GM11168 (cell line): Measurements from ENCODE around the gene CCBE1.
"Not testable (repeated sequence)": the region's sequence is repeated elsewhere in the genome, so short reads cannot be mapped to it uniquely, and the experiment has no call there.

ENCODE experiments used
- in situ Hi-C: fragments of 300-500 bp; cut with MboI; formaldehyde crosslinking; loops from one replicate; pipeline ENCODE4 v1.12.0; 2022; ENCODE audit warnings: low sequenced_read_pairs; ENCODE audit not compliant: unreplicated experiment

Gene CCBE1

GRCh38 chr18:59553273-59553870 is 143.9 kb downstream of the CCBE1 start:
- in situ Hi-C loops, result no loop called here

DNA sequence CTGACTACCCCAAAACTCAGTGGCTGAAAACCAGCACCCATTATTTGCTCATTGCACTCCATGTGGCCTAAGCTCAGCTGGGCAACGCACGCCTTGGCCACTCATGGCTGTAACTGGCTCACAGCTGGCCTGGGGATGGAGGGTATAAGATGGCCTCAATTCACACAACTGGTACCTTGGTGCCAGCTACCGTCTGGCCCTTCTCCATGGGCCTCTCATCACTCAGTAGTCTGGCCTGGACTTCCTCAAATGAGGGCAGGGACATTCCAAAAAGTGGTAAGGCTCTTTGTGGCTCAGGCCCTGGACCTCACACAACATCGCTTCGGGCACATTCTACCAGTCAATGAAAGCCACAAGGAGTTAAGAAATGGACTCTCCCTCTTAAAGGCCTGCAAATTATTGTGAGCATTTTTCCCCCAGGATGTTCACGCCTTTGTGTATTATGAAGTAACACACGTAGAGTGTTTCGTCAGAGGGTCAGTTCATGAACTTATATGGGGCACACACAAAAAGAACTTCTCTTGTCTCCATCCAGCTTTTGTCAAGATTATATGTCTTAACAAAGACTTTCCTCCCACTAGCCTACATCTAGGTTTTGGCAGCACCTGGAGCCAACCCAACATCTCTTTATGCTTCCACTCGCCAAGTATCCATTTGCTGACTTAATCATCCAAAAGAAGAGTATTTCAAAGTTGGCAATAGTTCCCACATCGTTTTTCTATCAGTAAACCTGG is 145.2 kb downstream of the CCBE1 start:
- in situ Hi-C loops, result no loop called here

- in situ Hi-C loops, result no loop called here
These were observed 147.1 kb downstream of the CCBE1 start for GRCh38 chr18:59550174-59550516.

- in situ Hi-C loops, result no loop called here
These were observed 147.6 kb downstream of the CCBE1 start for GRCh38 chr18:59549503-59550173.

DNA sequence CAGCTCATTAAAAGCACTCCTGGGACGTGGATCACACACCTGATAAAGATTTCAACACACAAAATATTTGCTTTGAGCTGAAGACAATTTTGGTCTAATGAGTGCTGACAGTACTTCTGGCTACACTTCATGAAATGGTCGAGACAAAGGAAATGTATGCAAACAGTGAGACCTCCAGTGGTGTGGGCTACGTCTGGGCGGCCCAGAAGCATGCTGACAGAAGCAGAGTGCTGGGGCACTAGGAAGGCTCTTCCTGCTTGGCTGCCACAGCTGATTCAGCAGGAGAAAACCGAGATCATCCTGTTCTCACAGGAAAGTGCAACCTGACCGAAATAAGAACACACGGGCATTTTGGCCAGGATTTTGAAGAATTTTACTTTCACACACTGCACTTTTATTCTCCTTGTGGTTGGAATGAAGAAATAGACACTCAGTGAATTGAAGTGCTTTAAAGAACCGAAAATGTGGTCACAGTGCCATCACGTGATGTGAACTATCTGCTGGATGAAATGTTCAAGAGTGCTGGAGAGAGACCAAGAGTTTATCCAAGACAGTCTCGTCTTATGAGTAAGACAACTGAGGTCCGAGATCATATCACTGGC is 149.5 kb downstream of the CCBE1 start:
- in situ Hi-C loops, result no loop called here

- in situ Hi-C loops, result no loop called here
These were observed 151.0 kb downstream of the CCBE1 start for GRCh38 chr18:59546188-59546587.

DNA sequence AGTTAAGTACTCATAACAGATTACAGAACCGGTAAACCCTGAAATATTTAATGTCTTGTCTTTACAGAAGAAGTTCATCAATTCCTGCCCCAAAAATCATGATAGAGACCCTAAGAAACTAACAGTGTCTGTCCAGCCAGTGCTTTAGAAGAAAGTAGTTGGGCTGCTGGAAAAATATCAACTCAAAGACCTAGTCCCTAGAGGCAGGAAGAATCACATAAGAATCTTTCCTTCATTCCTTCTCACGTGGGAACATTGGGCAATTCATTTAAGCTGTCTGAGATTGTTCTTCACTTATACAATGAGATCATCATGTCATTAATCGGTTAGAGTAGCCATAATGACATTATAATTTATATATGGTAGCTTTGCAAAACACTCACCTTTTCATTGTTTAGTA is 156.4 kb downstream of the CCBE1 start:
- in situ Hi-C loops, result no loop called here

- in situ Hi-C loops, result no loop called here
These were observed 156.9 kb downstream of the CCBE1 start for GRCh38 chr18:59540346-59540745.

- in situ Hi-C loops, result no loop called here
These were observed 158.1 kb downstream of the CCBE1 start for GRCh38 chr18:59539108-59539507.

DNA sequence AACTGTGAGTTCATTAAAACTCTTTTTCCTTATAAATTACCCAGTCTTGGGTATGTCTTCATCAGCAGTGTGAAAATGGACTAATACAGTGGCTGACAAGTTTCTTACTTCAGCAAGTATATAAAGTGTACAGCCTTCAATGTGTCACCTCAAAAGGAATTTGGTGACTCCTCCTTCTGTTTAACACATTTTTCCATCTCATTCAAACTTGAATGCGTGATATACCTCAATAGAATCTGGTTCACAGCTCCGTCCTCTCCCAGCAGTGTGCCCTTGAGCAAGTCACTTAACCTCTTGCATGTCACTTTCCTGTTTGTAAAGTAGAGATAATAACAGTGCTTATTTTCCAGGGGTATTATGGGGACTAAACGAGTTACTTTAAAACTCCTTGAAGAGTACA is 159.6 kb downstream of the CCBE1 start:
- in situ Hi-C loops, result no loop called here

- in situ Hi-C loops, result no loop called here
These were observed 161.1 kb downstream of the CCBE1 start for GRCh38 chr18:59536166-59536565.

GRCh38 chr18:59535055-59535454 is 162.2 kb downstream of the CCBE1 start:
- in situ Hi-C loops, result no loop called here

DNA sequence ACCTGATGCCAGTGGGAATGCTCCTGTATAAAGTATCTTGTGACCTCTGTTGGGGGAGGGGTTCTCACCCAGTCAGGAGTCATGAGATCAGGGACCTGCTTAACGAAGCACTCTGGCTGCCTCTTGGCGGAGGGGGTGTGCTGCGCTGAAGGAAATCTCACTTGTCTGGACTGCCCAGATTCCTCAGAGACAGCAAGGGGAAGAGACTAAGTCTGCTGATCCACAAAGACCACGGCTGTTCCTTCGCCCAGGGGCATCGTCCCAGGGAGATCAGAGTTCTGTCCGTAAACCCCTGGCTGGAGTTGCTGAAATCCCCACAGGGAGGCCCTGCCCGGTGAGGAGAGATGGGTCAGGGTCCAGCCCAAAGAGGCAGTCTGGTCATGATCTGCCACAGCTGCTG is 168.4 kb downstream of the CCBE1 start:
- in situ Hi-C loops, result no loop called here

DNA sequence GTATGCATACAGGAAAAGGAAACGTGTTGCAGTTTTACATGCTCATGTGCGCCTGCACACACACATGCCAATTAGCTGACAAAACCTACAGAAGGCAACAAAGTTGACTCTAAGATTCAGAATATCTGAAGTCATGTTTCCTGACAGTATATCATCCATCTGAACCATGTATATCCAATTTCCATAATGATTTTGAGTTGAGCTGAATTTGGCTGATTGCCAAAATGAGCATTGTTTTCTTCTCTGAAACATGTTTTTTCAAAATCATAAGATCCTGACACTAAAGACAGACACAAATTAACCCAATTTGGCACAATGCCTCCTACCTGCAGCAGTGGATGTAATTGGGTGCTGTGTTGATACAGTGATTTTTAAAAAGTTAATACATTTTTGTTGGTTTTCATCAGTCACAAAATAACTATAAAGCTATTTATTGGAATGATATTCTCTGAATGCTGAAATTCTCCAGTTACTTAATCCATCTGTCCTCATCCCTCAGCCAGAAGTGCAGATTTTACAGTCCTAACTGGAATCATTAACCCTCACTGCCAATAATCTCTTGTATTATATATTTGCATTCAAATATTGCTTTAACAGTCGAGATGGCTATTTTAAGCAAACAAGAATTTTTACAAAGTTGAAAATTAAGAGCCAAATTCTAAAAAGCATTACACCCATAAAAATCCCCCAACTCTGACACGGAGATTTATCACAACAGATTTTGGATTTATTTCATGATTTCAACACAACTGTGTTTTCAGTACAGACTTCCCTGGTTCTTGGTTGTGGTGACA is 176.5 kb downstream of the CCBE1 start:
- in situ Hi-C loops, result no loop called here

DNA sequence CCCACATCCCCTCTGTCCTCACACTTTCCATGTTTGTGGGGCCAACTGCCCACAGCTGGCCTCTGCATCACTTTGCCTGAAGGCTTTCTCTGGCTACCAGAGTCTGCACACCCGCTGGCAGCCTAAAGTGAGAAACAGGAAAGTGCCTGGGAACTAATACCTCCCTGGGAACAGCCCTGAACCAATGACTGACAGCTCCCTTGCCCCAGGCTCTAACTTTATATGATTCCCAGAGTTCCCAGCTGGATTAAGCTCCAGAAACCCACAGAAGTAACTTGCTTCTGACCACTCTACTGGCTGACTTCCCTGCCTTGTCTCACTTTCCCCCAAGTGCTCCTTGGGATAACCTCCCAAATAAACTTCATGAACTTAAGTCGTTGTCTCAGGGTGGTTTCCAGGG is 178.5 kb downstream of the CCBE1 start:
- in situ Hi-C loops, result no loop called here

- in situ Hi-C loops, result no loop called here
These were observed 179.6 kb downstream of the CCBE1 start for GRCh38 chr18:59517446-59518165.

- in situ Hi-C loops, result no loop called here
These were observed 180.7 kb downstream of the CCBE1 start for GRCh38 chr18:59516356-59517155.

DNA sequence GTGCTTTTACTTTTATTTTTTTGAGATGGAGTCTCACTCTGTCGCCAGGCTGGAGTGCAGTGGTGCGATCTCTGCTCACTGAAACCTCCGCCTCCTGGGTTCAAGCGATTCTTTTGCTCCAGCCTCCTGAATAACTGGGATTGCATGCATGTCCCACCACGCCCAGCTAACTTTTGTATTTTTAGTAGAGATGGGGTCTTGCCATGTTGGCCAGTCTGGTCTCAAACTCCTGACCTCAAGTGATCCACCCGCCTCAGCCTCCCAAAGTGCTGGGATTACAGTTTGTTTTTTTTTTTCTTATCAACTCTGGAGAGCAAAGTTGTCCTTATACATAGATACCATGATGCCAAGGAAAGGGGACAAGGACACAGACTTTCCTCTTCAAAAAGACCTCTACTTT is 181.3 kb downstream of the CCBE1 start:
- in situ Hi-C loops, result not testable (repeated sequence)

- in situ Hi-C loops, result no loop called here
These were observed 182.1 kb downstream of the CCBE1 start for GRCh38 chr18:59515147-59515546.
